Ectodermal cell (in vitro differentiated cells): ENCODE measurements around the gene RBM6.
A peak's percentile ranks its signal among the peaks of the same experiment; 100 is the strongest.
"Not testable (repeated sequence)": the region's sequence is repeated elsewhere in the genome, so short reads cannot be mapped to it uniquely, and the experiment has no call there.

Experiments used
- H3K27ac ChIP-seq: 2 replicates; pipeline ENCODE4 v1.7.0; 2013; ENCODE audit warnings: mild to moderate bottlenecking, low read depth, low read length; ENCODE audit not compliant: insufficient read depth, poor library complexity, severe bottlenecking
- H3K27me3 ChIP-seq: 2 replicates; pipeline ENCODE4 v1.7.0; 2013; ENCODE audit warnings: mild to moderate bottlenecking, low read length; ENCODE audit not compliant: insufficient read depth, control insufficient read depth, poor library complexity, severe bottlenecking
- H3K36me3 ChIP-seq: one replicate; pipeline ENCODE4 v1.7.0; 2013; ENCODE audit warnings: low read length; ENCODE audit not compliant: control insufficient read depth, insufficient read depth
- H3K4me1 ChIP-seq: one replicate; pipeline ENCODE4 v1.7.0; 2013; ENCODE audit warnings: low read length; ENCODE audit not compliant: control insufficient read depth, insufficient read depth
- H3K4me3 ChIP-seq: 2 replicates; pipeline ENCODE4 v1.7.0; 2013; ENCODE audit warnings: low read depth, low read length, control low read depth; ENCODE audit not compliant: insufficient read depth
- H3K9me3 ChIP-seq: 2 replicates; pipeline ENCODE4 v1.7.0; 2013; ENCODE audit warnings: mild to moderate bottlenecking, low read length, moderate library complexity; ENCODE audit not compliant: control insufficient read depth
- WGBS, 2 experiments: methylation state at CpG; one replicate each; pipeline ENCODE4 v1.1.7; 2013; ENCODE audit warnings: missing lambda C conversion rate in 2 of 2; 5-methylcytosine and 5-hydroxymethylcytosine counted together

Gene RBM6

DNA sequence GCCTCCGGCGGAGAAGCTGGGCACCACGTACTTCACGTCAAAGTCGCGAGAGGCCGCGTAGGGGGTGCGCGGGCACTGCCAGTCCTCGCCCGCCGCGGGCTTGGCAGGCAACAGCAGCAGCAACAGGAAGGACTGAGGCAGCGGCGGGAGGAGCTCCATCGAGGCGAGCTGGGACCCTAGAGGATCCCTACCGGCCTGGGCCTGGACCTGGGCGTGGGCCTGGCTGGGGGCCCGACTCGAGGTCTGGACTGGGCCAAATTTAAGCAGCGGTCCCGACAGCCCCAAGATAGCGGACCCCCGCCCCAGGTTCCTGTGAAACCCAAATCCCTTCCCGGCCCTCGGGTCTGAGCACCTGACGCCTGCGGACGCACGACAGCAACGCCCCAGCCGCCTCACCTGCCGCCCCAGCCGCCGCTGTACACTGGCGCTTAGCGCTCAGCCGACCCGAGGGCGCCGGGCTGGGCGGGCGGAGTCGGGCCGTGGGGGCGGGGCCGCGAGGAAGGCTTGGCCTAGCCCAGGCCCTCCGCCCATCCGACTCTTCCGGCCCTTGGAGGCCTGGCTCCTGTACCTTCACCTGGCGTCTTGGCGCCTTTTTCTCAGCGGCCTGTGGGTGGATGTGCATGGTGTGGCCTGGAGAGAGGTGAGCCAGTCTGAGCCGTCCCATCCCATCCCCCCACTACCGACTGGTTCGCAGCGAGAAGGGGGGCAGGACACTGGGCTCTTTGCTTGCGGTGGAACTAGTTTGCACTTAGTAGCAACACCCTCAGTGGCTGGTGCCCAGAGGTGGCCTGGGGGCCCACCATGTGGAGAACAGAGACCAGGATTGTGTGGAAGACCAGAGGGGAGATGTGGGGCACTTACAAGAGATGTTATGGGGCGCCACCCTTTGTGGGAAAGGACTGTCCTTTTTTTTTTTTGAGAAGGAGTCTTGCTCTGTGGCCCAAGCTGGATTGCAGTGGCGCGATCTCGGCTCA lies 36.2 kb upstream of the RBM6 start, which contains the start of gene MST1R:
Gene MST1R, minus strand, starts transcription at position 423 of the 974 bp plus-strand sequence. Its CDS starts 264 bp downstream, at position 159.
- 43 to 44% methylated on average over 64 to 65 of the region's 65 CpGs for WGBS, 2 experiments
- H3K9me3 ChIP-seq: no peaks in the 10 kb centered on the region
- no peak within 1 kb of the TSS for H3K27ac ChIP-seq
- peak within 1 kb of the TSS; percentile 25 for H3K4me3 ChIP-seq
- H3K4me1 ChIP-seq: peaks cover 5% of the 10 kb centered on the region
- peaks cover 7% of the 10 kb centered on the region for H3K27me3 ChIP-seq
- H3K36me3 ChIP-seq: no peaks in the 10 kb centered on the region

DNA sequence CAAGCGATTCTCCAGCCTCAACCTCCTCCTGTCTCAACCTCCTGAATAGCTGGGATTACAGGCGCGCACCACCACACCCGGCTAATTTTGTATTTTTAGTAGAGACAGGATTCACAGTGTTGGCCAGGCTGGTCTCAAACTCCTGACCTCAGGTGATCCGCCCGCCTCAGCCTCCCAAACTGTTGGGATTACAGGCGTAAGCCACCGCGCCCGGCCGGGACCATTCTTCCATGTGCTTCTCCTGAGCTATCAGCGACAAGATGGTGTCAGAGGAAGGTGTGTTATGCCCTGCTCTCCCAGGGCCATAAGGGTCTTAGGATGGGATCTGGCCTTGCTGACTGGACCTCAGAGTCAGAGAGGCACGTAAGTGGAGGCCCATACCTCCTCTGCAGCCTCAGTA lies 35.5 kb upstream of the RBM6 start:
- not testable (repeated sequence) for H3K9me3 ChIP-seq, H3K27me3 ChIP-seq, H3K27ac ChIP-seq, H3K4me3 ChIP-seq, H3K4me1 ChIP-seq, H3K36me3 ChIP-seq
- WGBS, 2 experiments: 93% methylated on average over 13 of the region's 13 CpGs

DNA sequence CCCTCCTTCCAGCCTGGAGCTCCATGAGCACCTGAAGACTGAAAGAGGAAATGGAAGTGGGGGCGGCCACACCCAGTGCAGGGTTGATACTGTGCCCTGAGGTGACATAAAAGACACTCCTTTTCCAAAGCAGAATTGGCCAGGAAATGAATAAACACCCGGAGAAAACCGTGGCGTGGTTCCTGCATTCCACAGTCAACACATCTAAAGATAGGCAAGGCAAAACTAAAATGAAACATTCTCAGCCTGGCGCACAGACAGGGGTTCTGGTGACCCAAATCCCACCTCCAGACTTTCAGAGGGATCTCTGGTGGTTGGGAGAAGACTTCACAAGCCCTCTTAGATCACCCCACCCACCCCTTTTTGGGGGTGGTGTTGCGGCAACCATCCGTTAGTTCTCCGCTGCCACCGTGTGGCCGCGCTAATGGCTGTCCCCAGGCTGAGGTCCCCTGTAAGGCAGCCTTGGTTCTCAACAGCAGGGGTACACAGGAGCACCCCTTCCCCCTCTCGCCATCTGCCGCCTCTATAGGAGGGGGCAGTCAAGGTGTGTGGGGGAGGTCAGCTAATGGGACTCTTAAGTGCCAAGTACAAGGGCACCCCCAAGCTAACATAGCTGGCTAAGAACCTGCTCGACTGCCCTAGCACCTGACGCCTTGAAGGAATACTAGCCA lies 33.7 kb upstream of the RBM6 start:
- no peak overlapping the region for H3K4me3 ChIP-seq
- no peaks in the 10 kb centered on the region for H3K9me3 ChIP-seq
- 37 to 39% methylated on average over 13 to 15 of the region's 15 CpGs for WGBS, 2 experiments
- peaks cover 5% of the 10 kb centered on the region for H3K4me1 ChIP-seq
- H3K36me3 ChIP-seq: no peaks in the 10 kb centered on the region
- H3K27ac ChIP-seq: no peak overlapping the region
- H3K27me3 ChIP-seq: peaks cover 18% of the 10 kb centered on the region

DNA sequence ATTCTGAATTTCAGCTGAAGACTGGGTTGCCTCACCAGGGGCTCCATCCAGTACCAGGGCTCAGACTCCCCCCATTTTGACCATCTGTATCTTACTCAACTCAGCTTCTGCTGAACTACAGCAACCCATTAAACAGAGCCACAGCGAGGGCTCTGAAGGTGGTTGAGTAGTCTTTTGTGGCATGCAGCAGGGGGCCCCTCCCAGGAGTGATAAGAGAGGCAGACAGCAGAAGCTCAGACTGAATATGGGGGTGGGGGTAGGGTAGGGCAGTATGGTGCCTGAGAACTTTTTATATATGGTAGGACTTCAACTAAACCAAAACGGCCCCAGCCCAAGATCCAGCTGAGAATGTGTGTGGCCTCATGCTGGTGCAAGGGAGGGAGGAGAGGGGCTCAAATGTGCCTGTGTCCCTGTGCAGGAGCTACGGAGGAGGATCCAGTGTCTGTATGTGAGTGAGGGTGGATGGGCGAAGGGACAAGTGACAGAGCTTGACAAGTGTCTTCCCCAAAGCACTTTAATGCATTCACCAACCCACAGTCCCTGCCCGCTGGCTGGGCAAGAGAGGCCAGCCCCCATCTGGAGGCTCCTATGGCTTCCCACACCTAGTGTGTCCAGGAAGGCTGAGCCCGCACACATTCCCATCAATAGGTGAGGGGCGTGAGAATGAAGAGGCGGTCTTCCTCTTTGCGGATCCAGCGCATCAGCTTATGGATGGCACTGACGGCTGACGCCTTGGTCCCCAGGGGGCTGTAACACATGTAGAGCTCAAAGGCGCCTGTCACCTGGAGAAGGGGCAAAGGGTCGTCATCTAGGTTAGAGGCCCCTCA lies 31.4 kb upstream of the RBM6 start:
- Histone ChIP-seq H3K4me1 (peaks cover 5% of the 10 kb centered on the region), H3K27ac (no peak overlapping the region), H3K27me3 (peaks cover 11% of the 10 kb centered on the region), H3K4me3 (no peak overlapping the region), H3K36me3 (no peaks in the 10 kb centered on the region), H3K9me3 (no peaks in the 10 kb centered on the region)
- 82 to 86% methylated on average over 14 of the region's 14 CpGs for WGBS, 2 experiments

DNA sequence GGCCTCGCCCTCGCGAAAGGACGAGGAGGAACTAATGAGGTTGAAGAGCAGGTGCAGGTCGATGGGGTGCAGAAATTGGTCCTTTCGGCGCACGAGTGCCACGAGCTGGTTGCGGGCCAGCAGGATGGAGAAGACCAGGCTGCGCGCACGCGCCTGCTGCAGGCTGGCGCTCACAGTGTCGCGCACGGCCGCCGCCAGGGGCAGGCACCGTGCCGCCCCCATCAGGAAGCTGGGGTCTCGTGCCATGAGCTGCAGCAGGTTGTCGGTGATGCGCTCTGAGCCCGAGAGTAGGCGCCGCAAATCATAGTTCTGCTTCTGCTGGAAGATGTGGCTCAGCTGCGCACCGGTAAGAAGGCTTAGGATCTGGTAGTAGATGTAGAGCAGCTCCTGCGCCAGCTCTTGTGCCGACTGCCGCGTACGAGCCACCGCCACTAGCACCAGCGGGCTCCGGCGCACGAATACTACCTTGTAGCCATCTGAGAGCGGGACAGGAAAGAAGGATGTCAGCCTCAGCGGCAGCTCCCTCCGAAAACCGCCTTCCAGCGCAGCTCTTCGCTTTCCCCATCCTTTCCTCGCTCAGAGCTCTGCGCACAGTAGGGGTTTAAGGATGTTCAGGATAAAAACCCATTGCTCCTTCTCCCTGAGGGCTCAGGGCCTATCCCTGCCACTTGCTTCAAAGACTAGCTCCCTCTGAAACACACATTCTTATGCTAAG lies 29.4 kb upstream of the RBM6 start:
- WGBS, 2 experiments: 58 to 61% methylated on average over 48 of the region's 48 CpGs
- H3K36me3 ChIP-seq: no peaks in the 10 kb centered on the region
- H3K27ac ChIP-seq: no peak overlapping the region
- peaks cover 11% of the 10 kb centered on the region for H3K27me3 ChIP-seq
- H3K4me3 ChIP-seq: peak overlapping the region; percentile 18
- no peaks in the 10 kb centered on the region for H3K4me1 ChIP-seq
- H3K9me3 ChIP-seq: no peaks in the 10 kb centered on the region

DNA sequence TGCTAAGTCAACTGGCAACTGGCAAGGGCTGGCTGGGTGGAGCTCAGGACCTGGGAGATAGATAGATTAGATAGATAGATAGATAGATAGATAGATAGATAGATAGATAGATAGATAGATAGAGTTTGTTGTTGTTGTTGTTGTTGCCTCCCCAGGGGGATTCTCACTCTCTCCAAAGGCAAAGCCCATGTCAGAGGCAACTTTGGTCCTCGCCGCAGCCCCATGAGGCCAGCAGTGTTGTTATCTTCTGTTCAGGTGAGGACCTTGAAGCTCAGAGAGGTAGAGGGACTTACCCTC lies 28.9 kb upstream of the RBM6 start:
- Histone ChIP-seq H3K4me1 (no peaks in the 10 kb centered on the region), H3K36me3 (no peaks in the 10 kb centered on the region), H3K9me3 (no peaks in the 10 kb centered on the region), H3K27me3 (peaks cover 11% of the 10 kb centered on the region), H3K4me3 (no peak overlapping the region), H3K27ac (no peak overlapping the region)
- WGBS, 2 experiments: 89 to 95% methylated on average over 2 of the region's 2 CpGs

DNA sequence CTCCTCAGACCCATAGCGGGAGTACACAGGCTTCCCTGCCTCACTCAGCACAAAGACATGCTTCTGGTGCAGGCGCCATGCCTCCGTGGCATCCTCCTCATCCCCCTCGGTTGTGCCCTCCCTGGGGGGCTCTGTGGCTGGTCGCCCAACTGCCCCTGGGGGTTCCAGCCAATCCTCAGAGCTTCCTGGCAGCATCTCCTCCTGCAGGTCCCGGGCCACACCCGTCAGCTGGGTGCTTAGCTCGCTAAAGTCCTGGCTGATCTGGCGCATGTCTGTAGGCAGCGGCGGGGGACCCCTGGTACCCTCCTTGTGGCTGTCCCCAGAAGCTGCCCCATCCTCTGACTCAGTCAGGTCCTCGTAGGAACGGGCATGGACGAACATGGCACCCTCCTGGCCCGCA lies 28.3 kb upstream of the RBM6 start:
- Histone ChIP-seq H3K27ac (no peak overlapping the region), H3K4me3 (no peak overlapping the region), H3K36me3 (no peaks in the 10 kb centered on the region), H3K9me3 (no peaks in the 10 kb centered on the region), H3K4me1 (no peaks in the 10 kb centered on the region), H3K27me3 (peaks cover 11% of the 10 kb centered on the region)
- WGBS, 2 experiments: 94 to 95% methylated on average over 15 of the region's 15 CpGs

DNA sequence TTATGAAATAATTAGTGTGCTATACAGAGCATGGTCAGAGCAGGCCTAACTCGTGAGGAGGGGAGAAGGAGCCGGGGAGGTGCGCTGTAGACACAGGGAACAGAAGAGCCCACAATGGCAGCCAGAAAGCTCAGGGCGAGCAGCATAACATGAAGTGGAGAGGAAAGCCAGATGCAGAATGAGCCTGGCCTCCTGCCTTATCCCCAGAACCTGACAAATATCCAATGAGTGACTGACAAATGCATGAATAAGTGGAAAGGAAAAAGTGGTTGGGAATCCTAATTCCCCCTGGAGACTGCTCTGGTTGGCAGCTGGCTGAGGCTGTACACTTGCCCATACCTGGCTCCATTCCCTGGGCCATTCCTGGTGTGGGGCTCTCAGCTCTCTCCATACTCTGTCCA lies 27.1 kb upstream of the RBM6 start:
- no peak overlapping the region for H3K27ac ChIP-seq
- H3K4me1 ChIP-seq: no peaks in the 10 kb centered on the region
- no peak overlapping the region for H3K4me3 ChIP-seq
- H3K9me3 ChIP-seq: no peaks in the 10 kb centered on the region
- no peaks in the 10 kb centered on the region for H3K36me3 ChIP-seq
- H3K27me3 ChIP-seq: peaks cover 11% of the 10 kb centered on the region
- 89 to 94% methylated on average over 4 of the region's 4 CpGs for WGBS, 2 experiments

DNA sequence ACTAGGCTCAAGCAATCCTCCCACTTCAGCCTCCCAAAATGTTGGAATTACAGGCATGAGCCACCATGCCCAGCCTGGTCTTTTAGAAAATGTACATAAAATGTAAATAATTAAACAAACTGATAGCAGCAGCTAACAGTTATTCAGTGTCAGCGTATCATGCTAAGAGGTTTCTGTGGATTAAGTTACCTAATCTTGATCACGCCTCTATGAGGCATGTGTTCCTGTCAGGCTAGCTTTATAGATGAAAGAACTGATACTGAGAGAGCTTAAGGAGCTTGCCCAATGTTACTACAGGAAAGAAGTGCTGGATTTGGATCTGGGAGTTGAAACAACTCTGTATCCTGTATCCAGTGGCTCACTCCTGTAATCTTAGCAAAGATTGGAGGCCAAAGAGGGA lies 25.0 kb upstream of the RBM6 start:
- H3K4me1 ChIP-seq: no peaks in the 10 kb centered on the region
- 93 to 97% methylated on average over 2 of the region's 2 CpGs for WGBS, 2 experiments
- no peak overlapping the region for H3K27ac ChIP-seq
- no peaks in the 10 kb centered on the region for H3K36me3 ChIP-seq
- no peak overlapping the region for H3K4me3 ChIP-seq
- no peaks in the 10 kb centered on the region for H3K9me3 ChIP-seq
- H3K27me3 ChIP-seq: peaks cover 4% of the 10 kb centered on the region
